Heart left ventricle (tissue), 16 donors: ENCODE data around the gene CPNE7. TPM values are rescaled to one million over a fixed set of nuclear protein-coding genes. Genes with fewer than 3 reads are reported as not detected.

ENCODE experiments used
- ATAC-seq, 4 donors: fragments of 200-7000 bp; cut with Tn5 transposase; one replicate each; pipeline ENCODE4 v1.9.1; 2020 to 2022; ENCODE audit warnings: moderate library complexity in 4 of 4, mild to moderate bottlenecking in 3 of 4, moderate number of reproducible peaks in 1 of 4
- DNase-seq, 5 donors: peaks; one replicate each; pipeline ENCODE4 v3.0.0-alpha.2; 2020
- H3K27ac ChIP-seq, 12 donors: fragments of 200-600 bp; sonication (generic) in 4 of 12; one replicate each; pipeline versions ENCODE4 v1.5.0 to v1.8.0; 2016 to 2022; ENCODE audit warnings: mild to moderate bottlenecking in 2 of 12
- H3K27me3 ChIP-seq, 9 donors: fragments of 200-600 bp; sonication (generic) in 2 of 9; one replicate each; pipeline versions ENCODE4 v1.5.1 to v1.8.0; 2016 to 2022; ENCODE audit warnings: mild to moderate bottlenecking in 3 of 9
- H3K36me3 ChIP-seq, 9 donors: fragments of 200-600 bp; sonication (generic) in 2 of 9; one replicate each; pipeline versions ENCODE4 v1.5.0 to v1.8.0; 2018 to 2022; ENCODE audit warnings: mild to moderate bottlenecking in 2 of 9
- H3K4me1 ChIP-seq, 12 donors: fragments of 200-600 bp; sonication (generic) in 4 of 12; one replicate each; pipeline versions ENCODE4 v1.5.0 to v1.8.0; 2016 to 2022; ENCODE audit warnings: mild to moderate bottlenecking in 3 of 12
- H3K4me3 ChIP-seq, 12 donors: fragments of 200-600 bp; sonication (generic) in 4 of 12; one replicate each; pipeline versions ENCODE4 v1.5.0 to v1.8.0; 2017 to 2022; ENCODE audit warnings: mild to moderate bottlenecking in 9 of 12, moderate library complexity in 4 of 12
- H3K9me3 ChIP-seq, 12 donors: fragments of 200-600 bp; sonication (generic) in 4 of 12; one replicate each; pipeline versions ENCODE4 v1.5.0 to v1.8.0; 2016 to 2022; ENCODE audit warnings: mild to moderate bottlenecking in 1 of 12
- CTCF ChIP-seq, 12 donors: fragments of 200-600 bp; sonication (generic) in 4 of 12; IDR thresholded peaks; one replicate each; pipeline versions ENCODE4 v1.5.0 to v1.8.0; 2018 to 2022; ENCODE audit warnings: antibody characterized with exemption in 12 of 12, mild to moderate bottlenecking in 5 of 12
- POLR2A ChIP-seq, 2 donors: fragments of 450-650 bp; IDR thresholded peaks; one replicate each; pipeline ENCODE4 v1.6.1; 2017; ENCODE audit warnings: antibody characterized with exemption in 2 of 2, mild to moderate bottlenecking in 2 of 2, moderate library complexity in 2 of 2
- WGBS, 4 donors: extraction: QIAGEN DNeasy Blood & Tissue Kit in 2 of 4; methylation state at CpG; one replicate each; pipeline versions ENCODE4 v1.1.5 to v1.1.7; 2013 to 2018; 5-methylcytosine and 5-hydroxymethylcytosine counted together
- intact Hi-C, 10 donors: fragments of 100-400 bp; cut with DNase I; formaldehyde crosslinking; loops; one replicate each; pipeline versions ENCODE4 v1.11.1 to v1.14.2; 2022
- polyA plus RNA-seq, 2 donors: library from polyadenylated mRNA; stranded (reverse); fragments of 200-250 nt; gene quantifications; one replicate each; pipeline ENCODE4 v1.2.3, GENCODE V29; 2013
- total RNA-seq, 9 donors: library from RNA; depleted of rRNA in 2 of 9; stranded (reverse); fragments of >200 nt in 2 of 9; fragmentation: NEBNext Ultra II Directional in 3 of 9; extraction: Animal tissue kit (Norgen Biotek cat#: 25700) in 3 of 9; gene quantifications; one replicate each; pipeline versions ENCODE4 v1.1.0 to v1.2.4, GENCODE V29; 2016 to 2023
- donor health status: ischemic (EF 13 %, LVEDD 7.1; RV severe dilation, severe dysfunction).
- donor health status: healthy with polysubstance abuse.
- donor health status: DM: no; HTN: yes; CAD: no.
- donor health status: DM: no; HTN: no; CAD: no.
- donor health status: ischemic (EF 25% LVEDD 6.9; RV normal size, moderate dysfunction).
- donor health status: ischemic (EF 25% LVEDD 5.7; RV mildly dilated, moderate dysfunction).
- donor health status: healthy.
- donor health status: DM: yes; HTN: yes; CAD: no.
- donor health status: ischemic (EF 35%, LVEDD 5.7; RV mildly dilated, moderate dysfunction).
- donor health status: nonischemic (EF 11% LVEDD 7.7; RV severe dilation, severe dysfunction).
- donor health status: DM: yes; HTN: yes; CAD: no.
- donor health status: PGD.
- donor health status: ischemic (EF 29% LVEDD 5.4; RV normal size, mild dysfunction).
- donor health status: nonischemic (EF 23%, LVEDD 6.1; RV moderate dilation, normal function).

CPNE7 gene
- total and polyA plus RNA-seq, 11 donors = 0.20 to 0.50 TPM; not detected in 9

DNA sequence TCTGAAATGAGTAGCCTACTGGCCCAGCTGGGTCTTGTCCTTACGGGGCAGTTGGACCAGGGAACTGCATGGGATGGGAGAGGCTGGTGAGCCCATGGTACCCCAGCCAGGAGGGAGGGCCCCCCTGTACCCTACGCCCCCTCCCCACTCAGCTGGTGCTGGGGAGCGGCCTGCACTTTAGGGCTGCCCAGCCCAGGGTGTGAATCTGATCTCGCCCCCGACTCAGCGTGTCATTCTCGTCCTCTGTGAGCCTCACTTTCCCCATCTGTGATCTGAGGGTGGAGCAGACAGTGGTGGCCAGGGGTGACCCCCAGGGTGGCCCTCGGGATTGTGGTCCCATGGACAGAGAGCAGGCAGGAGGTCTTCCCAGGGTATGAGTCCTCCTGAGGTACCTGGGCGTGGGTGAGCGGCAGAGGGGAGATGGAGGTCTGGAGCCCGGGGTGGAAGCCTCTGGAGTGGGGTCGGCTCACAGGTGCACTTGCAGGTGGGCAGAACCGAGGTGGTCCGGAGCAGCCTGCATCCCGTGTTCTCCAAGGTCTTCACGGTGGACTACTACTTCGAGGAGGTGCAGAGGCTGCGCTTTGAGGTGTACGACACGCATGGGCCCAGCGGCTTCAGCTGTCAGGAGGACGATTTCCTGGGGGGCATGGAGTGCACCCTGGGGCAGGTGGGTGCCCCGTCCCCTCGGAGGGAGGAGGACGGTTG, 1.6 kb downstream of the CPNE7 start:
- 85 to 93% (median 90%) methylated on average over 24 to 25 of the region's 25 CpGs for WGBS, 4 donors
- Histone ChIP-seq H3K36me3 (no peaks in the 10 kb centered on the region), H3K4me1 (peaks cover 4 to 27% (median 14%) of the 10 kb centered on the region in 12 donors), H3K27ac (no peak overlapping the region), H3K4me3 (no peak overlapping the region), H3K9me3 (no peaks in the 10 kb centered on the region), H3K27me3 (peaks cover 23 to 53% (median 29%) of the 10 kb centered on the region in 9 donors)
- intact Hi-C loops = loop anchor here in 1 of 10 donors (10.0 kb wide), 1 partner anchor 68 kb away; no protein-coding TSS in a partner anchor
- peak in 1 of 4 donors; percentile 23 for ATAC-seq
- DNase-seq = no peak
- TF ChIP-seq POLR2A (IDR thresholded peaks at IDR 0.05) (no peak), CTCF (IDR thresholded peaks at IDR 0.05) (no peak)

- TF ChIP-seq CTCF (IDR thresholded peaks at IDR 0.05) = no peak
- TF ChIP-seq POLR2A (IDR thresholded peaks at IDR 0.05) = no peak
- peaks cover 13 to 31% (median 21%) of the 10 kb centered on the region in 9 donors for H3K27me3 ChIP-seq
- DNase-seq = no peak
- H3K27ac ChIP-seq = no peak overlapping the region
- no peak overlapping the region for H3K4me3 ChIP-seq
- intact Hi-C loops = loop anchor here in 1 of 10 donors (10.0 kb wide), 1 partner anchor 65 kb away; no protein-coding TSS in a partner anchor
- no peaks in the 10 kb centered on the region for H3K9me3 ChIP-seq
- H3K4me1 ChIP-seq = peaks cover under 1 to 25% (median 13%) of the 10 kb centered on the region in 12 donors
- ATAC-seq = no peak
- H3K36me3 ChIP-seq = no peaks in the 10 kb centered on the region
- WGBS, 4 donors = 89 to 93% (median 91%) methylated on average over 15 of the region's 15 CpGs
Observed at GRCh38 chr16:89579351-89579750, 3.8 kb downstream of the CPNE7 start.

GRCh38 chr16:89581045-89581695, 5.6 kb downstream of the CPNE7 start:
- Histone ChIP-seq H3K4me1 (peaks cover 0 to 7% (median 2%) of the 10 kb centered on the region in 12 donors), H3K4me3 (no peak overlapping the region), H3K27ac (no peak overlapping the region), H3K9me3 (no peaks in the 10 kb centered on the region), H3K36me3 (no peaks in the 10 kb centered on the region), H3K27me3 (peaks cover 0 to 15% (median 7%) of the 10 kb centered on the region in 9 donors)
- ATAC-seq (no peak), DNase-seq (no peak)
- 84 to 87% (median 85%) methylated on average over 32 to 33 of the region's 33 CpGs for WGBS, 4 donors
- TF ChIP-seq CTCF (IDR thresholded peaks at IDR 0.05) (no peak), POLR2A (IDR thresholded peaks at IDR 0.05) (no peak)
- intact Hi-C loops = no loop called here

- DNase-seq = no peak
- H3K27me3 ChIP-seq = peaks cover 0 to 7% (median 0%) of the 10 kb centered on the region in 9 donors
- intact Hi-C loops = no loop called here
- TF ChIP-seq POLR2A (IDR thresholded peaks at IDR 0.05) (no peak), CTCF (IDR thresholded peaks at IDR 0.05) (no peak)
- no peaks in the 10 kb centered on the region for H3K9me3 ChIP-seq
- peaks cover 0 to 7% (median 0%) of the 10 kb centered on the region in 12 donors for H3K4me1 ChIP-seq
- WGBS, 4 donors = 59 to 72% (median 65%) methylated on average over 10 to 15 of the region's 15 CpGs
- no peaks in the 10 kb centered on the region for H3K36me3 ChIP-seq
- H3K27ac ChIP-seq = no peak overlapping the region
- H3K4me3 ChIP-seq = no peak overlapping the region
- ATAC-seq = peak in 1 of 4 donors; percentile 53
Observed at GRCh38 chr16:89581861-89582563, 6.5 kb downstream of the CPNE7 start.
